AG09319 (cell line): Measurements from ENCODE around the gene GPR137B.

Source experiments
- DNase-seq: peaks from one replicate; pipeline ENCODE4 v3.0.0-alpha.2; 2010; ENCODE audit warnings: low read depth; ENCODE audit errors: extremely low read depth
- TF ChIP-seq, protein P1 (sequence below): IDR thresholded peaks from 2 replicates; pipeline ENCODE4 v1.5.1; 2011; ENCODE audit warnings: low read depth, mild to moderate bottlenecking, inconsistent platforms, low read length, moderate library complexity

GPR137B gene

DNA sequence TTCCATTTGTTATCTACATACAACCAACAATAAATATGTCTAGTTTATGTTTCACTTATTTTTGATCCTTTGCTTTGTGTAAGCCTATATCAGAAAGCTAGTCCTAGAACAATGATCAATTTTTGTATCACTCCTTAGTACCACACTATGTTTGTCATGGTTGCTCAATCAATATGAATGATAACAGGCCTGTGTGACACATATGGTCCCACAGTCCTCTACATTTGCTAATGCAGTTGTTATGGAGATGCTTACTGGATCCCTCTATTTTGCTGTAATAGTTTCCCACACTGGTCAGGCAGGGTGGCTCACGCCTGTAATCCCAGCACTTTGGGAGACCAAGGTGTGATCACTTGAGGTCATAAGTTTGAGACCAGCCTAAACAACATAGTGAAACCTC, 80.3 kb downstream of the GPR137B start:
- no peak for DNase-seq
- TF ChIP-seq, protein P1, sequence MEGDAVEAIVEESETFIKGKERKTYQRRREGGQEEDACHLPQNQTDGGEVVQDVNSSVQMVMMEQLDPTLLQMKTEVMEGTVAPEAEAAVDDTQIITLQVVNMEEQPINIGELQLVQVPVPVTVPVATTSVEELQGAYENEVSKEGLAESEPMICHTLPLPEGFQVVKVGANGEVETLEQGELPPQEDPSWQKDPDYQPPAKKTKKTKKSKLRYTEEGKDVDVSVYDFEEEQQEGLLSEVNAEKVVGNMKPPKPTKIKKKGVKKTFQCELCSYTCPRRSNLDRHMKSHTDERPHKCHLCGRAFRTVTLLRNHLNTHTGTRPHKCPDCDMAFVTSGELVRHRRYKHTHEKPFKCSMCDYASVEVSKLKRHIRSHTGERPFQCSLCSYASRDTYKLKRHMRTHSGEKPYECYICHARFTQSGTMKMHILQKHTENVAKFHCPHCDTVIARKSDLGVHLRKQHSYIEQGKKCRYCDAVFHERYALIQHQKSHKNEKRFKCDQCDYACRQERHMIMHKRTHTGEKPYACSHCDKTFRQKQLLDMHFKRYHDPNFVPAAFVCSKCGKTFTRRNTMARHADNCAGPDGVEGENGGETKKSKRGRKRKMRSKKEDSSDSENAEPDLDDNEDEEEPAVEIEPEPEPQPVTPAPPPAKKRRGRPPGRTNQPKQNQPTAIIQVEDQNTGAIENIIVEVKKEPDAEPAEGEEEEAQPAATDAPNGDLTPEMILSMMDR = no peak

DNA sequence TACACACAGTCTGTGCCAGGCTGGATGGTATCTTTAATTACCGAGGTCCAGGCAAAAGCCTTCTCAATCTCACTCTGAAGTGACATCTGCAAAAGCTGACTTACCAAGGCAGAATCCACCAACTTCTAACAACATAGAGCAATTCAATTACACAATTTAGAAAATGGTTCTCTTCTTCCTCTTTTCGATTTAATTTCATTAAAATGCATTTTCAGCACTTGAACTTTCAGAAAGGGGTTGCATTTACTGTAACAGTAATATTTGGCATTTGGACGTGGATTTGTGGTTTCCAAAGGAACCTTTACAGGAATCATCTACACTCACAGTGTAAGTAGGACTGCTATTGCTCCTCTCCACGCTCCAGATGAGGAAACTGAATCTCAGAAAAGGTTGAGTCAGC, 86.1 kb downstream of the GPR137B start:
- TF ChIP-seq, protein P1 = no peak
- no peak for DNase-seq

DNA sequence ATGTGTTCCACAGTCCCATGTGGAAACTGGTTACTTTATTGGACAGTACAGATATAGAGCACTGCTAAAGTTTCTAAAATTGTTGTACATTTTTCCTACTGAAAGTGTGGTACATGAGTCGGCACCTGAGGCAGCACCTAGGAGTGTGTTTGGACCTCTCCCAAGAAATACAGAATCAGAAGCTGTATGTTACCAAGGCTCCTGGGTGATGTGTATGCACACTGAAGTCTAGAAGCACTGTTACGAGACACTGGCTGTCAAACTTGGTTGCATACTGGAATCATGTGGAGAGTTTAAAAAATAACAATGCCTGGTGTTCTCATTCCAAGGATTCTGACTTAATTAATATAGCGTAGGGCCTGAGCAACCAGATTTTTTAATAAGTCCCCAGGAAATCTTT, 92.8 kb downstream of the GPR137B start:
- TF ChIP-seq, protein P1 = no peak
- no peak for DNase-seq

DNA sequence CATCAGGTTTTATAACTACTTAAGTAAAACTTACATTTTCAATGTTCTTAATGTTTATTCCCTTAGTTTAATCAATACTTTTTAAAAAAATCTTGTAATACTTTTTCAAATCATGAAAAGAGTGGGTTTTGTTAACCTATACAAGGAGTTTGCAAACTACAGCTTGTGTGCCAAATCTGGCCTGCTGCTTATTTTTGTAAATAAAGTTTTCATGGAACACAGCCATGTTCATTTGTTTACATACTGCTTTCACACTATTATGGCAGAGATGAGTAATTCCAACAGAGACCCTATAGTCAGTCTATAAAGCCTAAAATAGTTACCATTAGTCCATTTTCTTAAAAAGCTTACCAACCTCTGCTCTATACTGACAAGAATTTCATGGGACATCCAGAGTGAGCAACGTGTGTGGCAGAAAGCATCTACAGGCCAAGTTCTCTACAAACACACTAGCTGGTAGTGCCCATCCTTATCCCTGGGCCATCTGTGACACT, 96.8 kb downstream of the GPR137B start:
- TF ChIP-seq, protein P1 = no peak
- DNase-seq = no peak

DNA sequence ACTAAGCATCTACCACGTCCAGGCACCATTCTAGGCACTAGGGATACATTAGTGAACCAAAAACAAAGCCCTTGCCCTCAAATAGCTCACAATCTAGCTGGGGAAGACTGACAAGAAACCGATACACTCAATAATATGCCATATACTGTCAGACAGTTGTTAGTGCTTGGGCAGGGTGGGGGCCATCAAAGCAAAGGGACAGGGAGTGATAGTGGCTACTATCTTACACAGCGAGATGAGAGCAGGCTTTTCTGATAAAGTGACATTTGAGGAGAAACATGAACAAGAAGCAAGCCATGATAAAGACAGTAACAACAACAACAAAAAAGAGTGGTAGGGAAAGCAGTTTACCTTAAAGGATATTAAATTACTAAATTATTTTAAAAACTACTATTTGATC, 98.3 kb downstream of the GPR137B start:
- TF ChIP-seq, protein P1 = no peak
- no peak for DNase-seq

DNA sequence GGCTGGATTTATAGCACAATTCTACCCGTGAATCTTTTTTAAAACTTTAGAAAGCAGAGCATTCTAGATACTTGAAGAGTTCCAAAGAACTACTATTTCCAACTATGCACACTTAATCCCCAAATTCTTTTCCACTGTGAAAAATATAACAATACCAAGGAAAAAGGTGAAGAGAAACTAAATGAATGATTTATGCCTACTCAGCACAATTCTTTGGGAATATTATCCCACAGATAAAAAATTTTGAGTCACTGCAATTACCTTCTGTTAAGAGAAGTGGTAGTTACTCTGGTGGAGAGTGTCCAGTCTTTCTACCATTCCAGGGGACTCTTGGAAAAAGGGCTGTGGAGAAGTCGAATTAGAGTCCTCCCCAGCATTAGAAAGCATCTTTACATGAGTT, 100.2 kb downstream of the GPR137B start:
- TF ChIP-seq, protein P1 = no peak
- DNase-seq = no peak

DNA sequence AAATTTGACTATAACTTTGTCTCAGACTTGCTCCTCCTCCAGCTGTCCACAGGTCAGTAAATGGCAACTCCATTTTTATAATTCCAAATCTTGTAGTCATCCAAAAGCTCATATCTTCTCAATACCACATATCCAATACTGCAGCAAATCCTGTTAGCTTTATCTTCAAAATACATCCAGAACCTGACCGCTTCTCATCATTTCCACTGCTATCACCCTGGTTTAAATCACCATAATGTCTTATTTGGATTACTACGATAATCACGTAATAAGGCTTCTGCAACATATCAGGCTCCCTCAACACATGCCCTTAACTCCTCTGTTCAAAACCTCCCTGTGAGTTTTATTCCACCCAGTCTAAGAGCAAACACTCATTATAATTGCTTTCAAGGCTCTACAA, 104.9 kb downstream of the GPR137B start:
- no peak for DNase-seq
- TF ChIP-seq, protein P1 = no peak

DNA sequence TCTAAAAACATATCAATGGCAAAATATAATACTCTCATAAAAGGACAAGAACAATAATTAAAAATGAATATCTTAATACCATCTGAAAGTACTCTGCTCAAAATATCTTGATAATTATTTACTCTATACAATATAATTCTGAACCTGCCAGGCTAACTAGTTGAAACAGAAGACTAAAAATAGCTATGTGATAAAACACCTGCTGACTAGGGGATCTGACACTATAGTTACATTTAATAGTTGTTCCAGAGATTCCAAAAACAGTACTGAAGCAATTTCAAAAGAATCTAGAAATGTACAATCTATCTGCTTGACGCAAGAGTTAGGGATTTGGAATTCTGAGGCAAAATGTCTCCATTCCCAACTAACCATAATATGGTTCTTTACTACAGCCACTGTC, 109.2 kb downstream of the GPR137B start:
- TF ChIP-seq, protein P1 = no peak

More for the DNA sequence above, 109.2 kb downstream of the GPR137B start:
- no peak for DNase-seq
